ENCODE results near the gene ZNF385D.

Gene ZNF385D

GRCh38 chr3:21377071-21377769, 373.8 kb downstream of the ZNF385D start:
- DNase-seq (ENCODE audit: low read depth) = no peak

- DNase-seq (ENCODE audit: low read depth) = no peak
Observed at GRCh38 chr3:21372316-21372715, 378.7 kb downstream of the ZNF385D start.
